Ramos (cell line): ENCODE data around the gene STAT6.

Experiments used
- in situ Hi-C: fragments of 300-500 bp; cut with MboI; formaldehyde crosslinking; loops from one replicate; pipeline ENCODE4 v1.14.3; 2022; ENCODE audit warnings: low sequenced_read_pairs; ENCODE audit not compliant: unreplicated experiment

STAT6 gene

DNA sequence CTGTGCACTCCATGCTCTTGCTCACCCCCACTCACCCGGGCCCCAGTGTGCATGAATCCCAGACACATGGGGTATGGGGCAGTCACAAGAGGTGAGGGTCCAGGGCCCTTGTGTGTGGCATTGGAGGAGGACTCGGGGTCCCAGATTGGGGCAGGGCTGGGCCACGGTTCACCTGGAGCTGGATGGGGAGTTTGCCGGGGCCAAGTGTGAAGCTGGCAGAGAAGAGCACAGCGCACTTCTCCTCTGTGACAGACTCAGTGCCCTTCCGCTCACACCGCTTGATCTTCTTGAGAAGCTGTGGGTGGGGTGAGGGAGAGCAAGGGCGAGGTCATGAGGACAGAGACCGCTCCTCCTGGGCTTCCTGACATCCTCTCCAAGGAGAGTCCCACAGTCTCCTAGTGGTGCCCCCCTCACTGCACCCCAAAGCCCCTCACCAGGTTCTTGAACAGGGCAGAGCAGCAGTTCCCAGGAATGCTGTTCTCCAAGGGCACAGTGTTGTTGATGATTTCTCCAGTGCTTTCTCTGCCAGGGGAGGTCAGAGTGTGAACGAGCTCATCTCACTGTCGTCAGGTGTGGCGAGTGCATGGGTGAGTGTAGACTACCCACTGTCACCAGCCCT lies 6.8 kb downstream of the STAT6 start:
- in situ Hi-C loops = no loop called here

GRCh38 chr12:57103856-57104255 lies 7.3 kb downstream of the STAT6 start:
- in situ Hi-C loops = no loop called here

GRCh38 chr12:57101892-57102695 lies 9.1 kb downstream of the STAT6 start:
- in situ Hi-C loops = no loop called here

DNA sequence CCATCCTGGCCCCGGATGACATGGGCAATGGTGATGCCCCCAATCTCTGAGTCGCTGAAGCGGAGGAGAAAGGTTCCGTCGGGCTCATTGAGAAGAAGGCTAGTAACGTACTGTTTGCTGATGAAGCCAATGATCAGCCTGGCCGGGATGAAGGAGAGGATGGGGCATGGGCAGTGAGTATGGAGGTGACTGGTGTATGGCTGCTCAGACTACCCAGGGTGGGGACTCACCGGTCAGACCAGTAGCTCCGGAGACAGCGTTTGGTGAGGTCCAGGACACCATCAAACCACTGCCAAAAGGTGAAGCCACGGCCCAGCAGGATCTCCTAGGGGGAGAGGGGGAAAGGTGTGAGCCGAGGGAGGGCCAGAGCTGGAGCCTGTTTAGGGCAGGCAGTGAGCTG lies 11.4 kb downstream of the STAT6 start:
- in situ Hi-C loops = no loop called here

GRCh38 chr12:57099047-57099714 lies 12.0 kb downstream of the STAT6 start:
- in situ Hi-C loops = no loop called here

DNA sequence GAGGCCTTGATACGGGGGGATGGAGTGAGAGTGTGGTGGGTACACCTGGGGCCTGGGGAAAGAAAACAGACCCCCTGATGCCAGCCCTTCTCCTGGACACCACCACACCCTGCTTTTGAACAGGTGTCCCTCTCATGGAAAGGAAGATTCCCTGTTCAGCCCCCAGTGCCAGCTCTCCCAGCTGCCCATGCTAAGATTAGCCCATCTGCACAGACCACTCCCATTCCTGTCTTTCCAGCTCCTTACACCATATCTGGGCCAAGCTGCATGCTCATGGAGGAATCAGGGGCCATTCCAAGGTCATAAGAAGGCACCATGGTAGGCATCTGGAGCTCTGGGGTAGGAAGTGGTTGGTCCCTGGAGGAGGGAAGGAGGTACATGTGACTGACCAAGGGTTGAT lies 12.6 kb downstream of the STAT6 start:
- in situ Hi-C loops = no loop called here

DNA sequence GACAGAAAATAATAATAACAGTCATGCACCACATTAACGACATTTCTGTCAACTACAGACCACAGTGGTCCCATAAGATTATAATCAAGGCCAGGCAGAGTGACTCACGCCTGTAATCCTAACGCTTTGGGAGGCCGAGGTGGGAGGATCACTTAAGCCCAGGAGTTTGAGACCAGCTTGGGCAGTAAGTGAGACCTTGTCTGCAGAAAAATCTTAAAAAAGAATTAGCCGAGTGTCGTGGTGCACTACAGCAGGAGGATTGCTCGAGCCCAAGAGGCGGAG lies 13.7 kb downstream of the STAT6 start:
- in situ Hi-C loops = no loop called here

DNA sequence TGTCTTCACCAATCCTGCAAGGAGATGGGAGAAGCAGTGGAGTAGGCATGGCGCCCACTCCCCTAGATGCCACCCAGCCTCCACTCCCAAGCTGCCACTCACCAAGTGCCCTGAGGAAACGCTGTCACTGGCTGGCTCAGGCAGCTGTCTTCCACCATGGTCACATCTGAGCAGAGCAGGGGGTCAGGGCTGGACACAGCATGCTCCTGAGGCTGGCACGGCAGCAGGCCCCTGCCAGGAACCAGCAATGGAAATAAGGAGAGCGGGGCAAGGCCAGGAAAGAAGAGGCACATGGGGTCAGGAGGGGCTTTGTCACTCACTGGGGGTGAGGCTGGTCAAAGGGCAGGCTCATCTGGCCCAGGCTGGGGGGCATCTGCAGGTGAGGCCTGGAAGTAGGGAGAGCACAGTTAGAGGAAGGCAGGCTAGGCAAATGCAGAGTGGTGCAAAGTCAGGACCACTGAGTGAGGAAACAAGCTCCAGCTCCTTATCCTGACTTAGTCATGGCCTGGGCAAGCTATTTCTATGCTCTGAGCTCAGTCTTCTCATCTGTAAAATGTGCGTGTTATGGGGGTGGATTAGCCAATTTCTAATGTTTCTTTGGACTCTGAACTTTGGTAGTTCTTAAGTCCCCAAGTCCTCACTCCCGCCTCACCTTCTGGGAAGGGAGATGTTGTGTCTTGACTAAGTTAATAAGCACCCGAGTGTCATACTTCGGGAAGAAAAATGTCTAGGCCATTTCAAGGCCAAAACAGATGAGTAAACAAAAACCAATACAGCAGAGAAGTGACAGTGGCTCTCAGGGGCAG lies 14.2 kb downstream of the STAT6 start:
- in situ Hi-C loops = no loop called here

- in situ Hi-C loops = no loop called here
Observed at GRCh38 chr12:57096099-57096572, 15.0 kb downstream of the STAT6 start.

- in situ Hi-C loops = no loop called here
Observed at GRCh38 chr12:57095440-57095839, 15.7 kb downstream of the STAT6 start.

DNA sequence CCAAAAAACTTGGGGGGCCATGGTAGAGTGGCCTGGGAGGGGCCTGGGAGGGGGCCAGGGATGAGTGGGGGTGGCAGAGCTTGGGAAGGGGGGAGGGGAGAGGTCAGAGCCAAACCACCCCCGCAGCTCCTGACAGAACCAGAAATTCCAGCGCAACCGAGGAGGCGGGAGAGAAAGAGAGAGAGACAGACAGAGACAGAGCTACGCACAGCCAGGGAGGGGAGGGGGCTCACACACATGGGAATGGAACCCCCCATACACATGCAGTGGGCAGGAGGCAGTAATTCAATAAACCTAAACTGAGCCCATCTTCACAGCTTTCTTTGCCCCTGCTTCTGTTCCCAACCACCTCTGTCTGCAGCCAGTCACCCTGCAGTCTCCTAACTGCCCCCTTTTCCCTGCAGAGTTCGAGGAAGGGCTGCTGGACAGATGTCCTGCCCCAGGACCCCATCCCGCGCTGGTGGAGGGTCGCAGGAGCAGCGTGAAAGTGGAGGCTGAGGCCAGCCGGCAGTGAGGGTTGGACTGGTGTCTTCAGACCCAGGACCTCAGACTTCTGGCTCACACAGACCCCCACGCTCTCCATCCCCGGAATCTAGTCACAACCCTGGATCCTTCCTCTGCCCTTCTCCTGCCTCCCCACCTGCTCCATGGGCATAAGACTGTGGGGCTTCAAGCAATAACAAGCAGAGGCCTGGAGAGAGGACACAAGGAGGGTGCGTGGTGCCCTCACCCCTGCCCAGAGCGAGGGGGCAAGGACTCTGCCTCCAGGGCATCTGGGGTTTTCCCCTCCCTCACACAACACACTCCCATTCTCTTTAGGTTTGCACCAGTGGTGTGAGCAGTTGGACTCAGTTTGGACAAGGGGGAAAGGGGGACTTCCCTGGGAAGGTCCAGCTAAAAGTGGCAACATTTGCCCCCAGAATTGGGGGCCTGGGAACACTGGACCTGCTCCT lies 16.7 kb downstream of the STAT6 start:
- in situ Hi-C loops = no loop called here

DNA sequence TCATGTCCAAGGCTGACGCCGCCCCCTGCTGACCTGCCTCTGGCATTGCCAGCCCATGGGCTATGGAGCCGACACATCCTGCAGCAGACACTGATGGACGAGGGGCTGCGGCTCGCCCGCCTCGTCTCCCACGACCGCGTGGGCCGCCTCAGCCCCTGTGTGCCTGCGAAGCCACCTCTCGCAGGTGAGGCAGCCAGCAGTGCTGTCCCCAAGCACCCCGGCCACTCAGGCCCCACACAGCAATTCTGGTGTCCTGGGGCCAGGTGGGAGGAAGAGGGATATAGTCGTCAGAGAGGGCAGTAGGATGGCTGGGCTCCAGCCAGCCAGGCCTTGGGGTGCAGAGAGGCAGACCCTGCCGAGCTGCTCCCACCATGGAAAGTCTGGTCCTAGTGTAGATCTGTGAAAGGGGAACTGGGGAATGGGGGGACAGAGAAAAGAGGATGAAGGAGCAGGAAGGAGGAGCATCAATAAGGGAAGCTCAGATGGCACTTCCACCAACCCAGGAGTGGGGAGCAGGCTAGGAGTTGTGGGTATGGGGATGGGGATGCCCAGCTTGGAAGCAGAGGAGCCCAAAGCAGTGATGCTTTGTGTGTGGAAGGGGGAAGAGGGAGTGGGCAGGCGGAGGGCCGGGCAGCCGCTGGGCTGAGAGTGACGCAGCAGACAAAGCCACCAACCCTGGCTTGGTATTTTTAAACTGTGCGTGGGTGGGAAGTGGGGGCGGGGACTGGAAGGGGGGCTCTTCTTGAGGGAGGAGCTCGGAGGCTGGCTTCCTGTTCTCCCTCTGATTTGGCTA lies 17.6 kb downstream of the STAT6 start:
- in situ Hi-C loops = no loop called here

DNA sequence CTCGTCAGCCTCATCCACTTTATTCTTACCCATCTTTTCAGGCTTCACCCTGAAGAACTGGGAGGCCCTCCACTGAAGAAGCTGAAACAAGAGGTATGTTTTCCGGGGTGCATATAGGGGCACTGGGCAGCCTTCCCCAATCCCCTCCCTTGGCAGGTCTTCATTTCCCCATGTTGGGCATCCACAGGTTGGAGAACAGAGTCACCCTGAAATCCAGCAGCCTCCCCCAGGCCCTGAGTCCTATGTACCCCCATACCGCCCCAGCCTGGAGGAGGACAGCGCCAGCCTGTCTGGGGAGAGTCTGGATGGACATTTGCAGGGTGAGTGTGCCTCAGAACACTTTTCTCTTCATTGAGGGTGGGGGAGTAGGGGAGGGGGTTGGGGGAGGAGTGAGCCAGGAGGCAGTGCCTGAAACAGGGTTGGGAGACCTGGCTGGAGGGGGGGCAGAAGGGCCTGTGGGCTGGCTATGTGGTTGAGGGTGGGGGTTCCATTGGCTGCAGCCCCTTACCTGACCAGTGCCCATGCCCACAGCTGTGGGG lies 18.2 kb downstream of the STAT6 start:
- in situ Hi-C loops = no loop called here

GRCh38 chr12:57092529-57092862 lies 18.7 kb downstream of the STAT6 start:
- in situ Hi-C loops = no loop called here

- in situ Hi-C loops = no loop called here
Observed at GRCh38 chr12:57091638-57092528, 19.3 kb downstream of the STAT6 start.

DNA sequence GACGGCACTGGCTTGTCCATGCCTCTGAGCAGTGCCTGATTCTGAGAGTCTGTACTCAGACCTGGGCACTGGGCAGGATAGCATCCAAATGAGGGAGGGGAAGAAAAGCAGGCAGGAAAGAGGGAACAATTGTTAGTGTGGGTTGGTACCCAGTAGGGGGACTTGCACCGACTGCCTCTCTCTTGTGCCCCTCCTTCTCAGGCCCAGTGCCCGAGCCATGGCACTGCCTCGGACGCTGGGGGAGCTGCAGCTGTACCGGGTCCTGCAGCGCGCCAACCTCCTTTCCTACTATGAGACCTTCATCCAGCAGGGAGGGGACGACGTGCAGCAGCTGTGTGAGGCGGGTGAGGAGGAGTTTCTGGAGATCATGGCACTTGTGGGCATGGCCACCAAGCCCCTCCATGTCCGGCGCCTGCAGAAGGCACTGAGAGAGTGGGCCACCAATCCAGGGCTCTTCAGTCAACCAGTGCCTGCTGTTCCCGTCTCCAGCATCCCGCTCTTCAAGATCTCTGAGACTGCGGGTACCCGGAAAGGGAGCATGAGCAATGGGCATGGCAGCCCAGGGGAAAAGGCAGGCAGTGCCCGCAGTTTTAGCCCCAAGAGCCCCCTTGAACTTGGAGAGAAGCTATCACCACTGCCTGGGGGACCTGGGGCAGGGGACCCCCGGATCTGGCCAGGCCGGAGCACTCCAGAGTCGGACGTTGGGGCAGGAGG lies 20.1 kb downstream of the STAT6 start:
- in situ Hi-C loops = no loop called here

DNA sequence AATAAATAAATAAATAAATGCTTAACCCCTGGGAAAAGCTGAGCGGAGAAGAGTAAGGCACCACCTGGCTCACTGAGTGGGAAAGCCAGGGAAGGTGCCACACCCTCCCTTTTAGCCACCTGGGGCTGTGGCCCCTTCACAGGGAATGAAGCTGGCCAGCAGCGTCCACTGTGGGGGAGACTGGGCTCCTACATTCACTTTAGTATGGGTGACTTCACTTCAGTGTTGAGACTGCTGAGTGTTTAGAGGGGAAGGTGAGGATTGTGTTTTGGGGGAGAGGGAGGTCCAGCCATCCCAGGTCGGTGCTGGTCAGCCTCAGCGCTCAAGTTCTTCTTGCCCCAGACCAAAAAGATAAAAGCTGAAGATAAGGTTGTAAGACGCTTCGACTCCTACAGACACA lies 20.7 kb downstream of the STAT6 start:
- in situ Hi-C loops = no loop called here
